Upper lobe of left lung (tissue), 6 donors: ENCODE measurements around the gene FARP1. TPM values are rescaled to one million over a fixed set of nuclear protein-coding genes. Genes with fewer than 3 reads are reported as not detected.
A peak's percentile ranks its signal among the peaks of the same experiment; 100 is the strongest.

Experiments
- ATAC-seq, 2 donors: fragments of 200-7000 bp; cut with Tn5 transposase; one replicate each; pipeline ENCODE4 v1.9.1; 2022; ENCODE audit warnings: mild to moderate bottlenecking in 2 of 2, moderate library complexity in 2 of 2; ENCODE audit not compliant: low FRiP score in 2 of 2
- DNase-seq, 2 donors: peaks; one replicate each; pipeline ENCODE4 v3.0.0-alpha.2; 2019 to 2020
- H3K27ac ChIP-seq, 4 donors: fragments of 200-600 bp; sonication (generic); one replicate each; pipeline ENCODE4 v1.5.1; 2016 to 2019
- H3K27me3 ChIP-seq, 4 donors: fragments of 200-600 bp; sonication (generic); one replicate each; pipeline ENCODE4 v1.5.1; 2017 to 2019
- H3K36me3 ChIP-seq, 4 donors: fragments of 200-600 bp; sonication (generic); one replicate each; pipeline ENCODE4 v1.5.1; 2016 to 2019
- H3K4me1 ChIP-seq, 4 donors: fragments of 200-600 bp; sonication (generic); one replicate each; pipeline ENCODE4 v1.5.1; 2018 to 2019
- H3K4me3 ChIP-seq, 4 donors: fragments of 200-600 bp; sonication (generic); one replicate each; pipeline ENCODE4 v1.5.1; 2017 to 2019; ENCODE audit warnings: mild to moderate bottlenecking in 2 of 4, moderate library complexity in 1 of 4
- H3K9me3 ChIP-seq, 4 donors: fragments of 200-600 bp; sonication (generic); one replicate each; pipeline ENCODE4 v1.5.1; 2018 to 2019
- EP300 ChIP-seq, 4 donors: sonication (generic); formaldehyde crosslinking; IDR thresholded peaks; one replicate each; pipeline ENCODE4 v1.5.1; 2017; ENCODE audit warnings: antibody characterized with exemption in 4 of 4, control low read depth in 2 of 4
- POLR2A ChIP-seq, 4 donors: fragments of 450-650 bp; IDR thresholded peaks; one replicate each; pipeline ENCODE4 v1.5.1; 2016 to 2017; ENCODE audit warnings: antibody characterized with exemption in 4 of 4, mild to moderate bottlenecking in 2 of 4
- POLR2AphosphoS5 ChIP-seq, 2 donors: sonication (generic); formaldehyde crosslinking; IDR thresholded peaks; one replicate each; pipeline ENCODE4 v1.5.1; 2017; ENCODE audit warnings: antibody characterized with exemption in 2 of 2
- WGBS, 2 donors: methylation state at CpG; one replicate each; pipeline ENCODE4 v1.1.5; 2017 to 2018; 5-methylcytosine and 5-hydroxymethylcytosine counted together
- total RNA-seq, 6 donors: library from RNA; depleted of rRNA in 4 of 6; stranded (reverse); fragments of >200 nt in 4 of 6; gene quantifications; one replicate each; pipeline versions ENCODE4 v1.1.0 to v1.2.1, GENCODE V29; 2016 to 2021
- TF ChIP-seq, protein P1 (sequence below), 6 experiments: fragments of 450-650 bp in 4 of 6; fragments of 200-600 bp in 2 of 6; sonication (generic) in 2 of 6; IDR thresholded peaks; one replicate each; pipeline ENCODE4 v1.5.1; 2016 to 2019; ENCODE audit warnings: antibody characterized with exemption in 6 of 6
- donor health status: DM: no; HTN: no; CAD: no; lungs with moderate emphysema.
- donor health status: DM: no; HTN: yes; CAD: no; lungs with severe emphysema.

FARP1 gene, protein sequence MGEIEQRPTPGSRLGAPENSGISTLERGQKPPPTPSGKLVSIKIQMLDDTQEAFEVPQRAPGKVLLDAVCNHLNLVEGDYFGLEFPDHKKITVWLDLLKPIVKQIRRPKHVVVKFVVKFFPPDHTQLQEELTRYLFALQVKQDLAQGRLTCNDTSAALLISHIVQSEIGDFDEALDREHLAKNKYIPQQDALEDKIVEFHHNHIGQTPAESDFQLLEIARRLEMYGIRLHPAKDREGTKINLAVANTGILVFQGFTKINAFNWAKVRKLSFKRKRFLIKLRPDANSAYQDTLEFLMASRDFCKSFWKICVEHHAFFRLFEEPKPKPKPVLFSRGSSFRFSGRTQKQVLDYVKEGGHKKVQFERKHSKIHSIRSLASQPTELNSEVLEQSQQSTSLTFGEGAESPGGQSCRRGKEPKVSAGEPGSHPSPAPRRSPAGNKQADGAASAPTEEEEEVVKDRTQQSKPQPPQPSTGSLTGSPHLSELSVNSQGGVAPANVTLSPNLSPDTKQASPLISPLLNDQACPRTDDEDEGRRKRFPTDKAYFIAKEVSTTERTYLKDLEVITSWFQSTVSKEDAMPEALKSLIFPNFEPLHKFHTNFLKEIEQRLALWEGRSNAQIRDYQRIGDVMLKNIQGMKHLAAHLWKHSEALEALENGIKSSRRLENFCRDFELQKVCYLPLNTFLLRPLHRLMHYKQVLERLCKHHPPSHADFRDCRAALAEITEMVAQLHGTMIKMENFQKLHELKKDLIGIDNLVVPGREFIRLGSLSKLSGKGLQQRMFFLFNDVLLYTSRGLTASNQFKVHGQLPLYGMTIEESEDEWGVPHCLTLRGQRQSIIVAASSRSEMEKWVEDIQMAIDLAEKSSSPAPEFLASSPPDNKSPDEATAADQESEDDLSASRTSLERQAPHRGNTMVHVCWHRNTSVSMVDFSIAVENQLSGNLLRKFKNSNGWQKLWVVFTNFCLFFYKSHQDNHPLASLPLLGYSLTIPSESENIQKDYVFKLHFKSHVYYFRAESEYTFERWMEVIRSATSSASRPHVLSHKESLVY
- total RNA-seq = 100 to 1,000 TPM in 2 of 6 donors, 10 to 100 TPM in 4; 65.7 to 111 (median 91.8) TPM

- TF ChIP-seq POLR2A (IDR thresholded peaks at IDR 0.05) (peak in 2 of 4 donors; percentile 19 to 53), POLR2AphosphoS5 (IDR thresholded peaks at IDR 0.05) (peak in 1 of 2 donors; percentile 50), EP300 (IDR thresholded peaks at IDR 0.05) (no peak)
- TF ChIP-seq, protein P1, sequence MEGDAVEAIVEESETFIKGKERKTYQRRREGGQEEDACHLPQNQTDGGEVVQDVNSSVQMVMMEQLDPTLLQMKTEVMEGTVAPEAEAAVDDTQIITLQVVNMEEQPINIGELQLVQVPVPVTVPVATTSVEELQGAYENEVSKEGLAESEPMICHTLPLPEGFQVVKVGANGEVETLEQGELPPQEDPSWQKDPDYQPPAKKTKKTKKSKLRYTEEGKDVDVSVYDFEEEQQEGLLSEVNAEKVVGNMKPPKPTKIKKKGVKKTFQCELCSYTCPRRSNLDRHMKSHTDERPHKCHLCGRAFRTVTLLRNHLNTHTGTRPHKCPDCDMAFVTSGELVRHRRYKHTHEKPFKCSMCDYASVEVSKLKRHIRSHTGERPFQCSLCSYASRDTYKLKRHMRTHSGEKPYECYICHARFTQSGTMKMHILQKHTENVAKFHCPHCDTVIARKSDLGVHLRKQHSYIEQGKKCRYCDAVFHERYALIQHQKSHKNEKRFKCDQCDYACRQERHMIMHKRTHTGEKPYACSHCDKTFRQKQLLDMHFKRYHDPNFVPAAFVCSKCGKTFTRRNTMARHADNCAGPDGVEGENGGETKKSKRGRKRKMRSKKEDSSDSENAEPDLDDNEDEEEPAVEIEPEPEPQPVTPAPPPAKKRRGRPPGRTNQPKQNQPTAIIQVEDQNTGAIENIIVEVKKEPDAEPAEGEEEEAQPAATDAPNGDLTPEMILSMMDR (IDR thresholded peaks at IDR 0.05) = peak; percentile 56 to 95 (median 82)
- DNase-seq = peak; percentile 81 to 96
- Histone ChIP-seq H3K4me3 (peak within 1 kb of the TSS; percentile 46 to 94 (median 82)), H3K27me3 (peaks cover 0 to 15% (median 0%) of the 10 kb centered on the region in 4 donors), H3K27ac (peak within 1 kb of the TSS; percentile 81 to 92 (median 85)), H3K9me3 (no peaks in the 10 kb centered on the region), H3K36me3 (no peaks in the 10 kb centered on the region), H3K4me1 (peaks cover 11 to 35% (median 27%) of the 10 kb centered on the region in 4 donors)
- 0 to 2% methylated on average over 1 to 18 of the region's 98 CpGs for WGBS, 2 donors
- peak; percentile 92 to 94 for ATAC-seq
Measured at GRCh38 chr13:98142380-98143156, at the start of gene FARP1. Gene FARP1 (plus strand): TSS chr13:98143094. CDS start chr13:98213243, 70,149 bp downstream.

DNA sequence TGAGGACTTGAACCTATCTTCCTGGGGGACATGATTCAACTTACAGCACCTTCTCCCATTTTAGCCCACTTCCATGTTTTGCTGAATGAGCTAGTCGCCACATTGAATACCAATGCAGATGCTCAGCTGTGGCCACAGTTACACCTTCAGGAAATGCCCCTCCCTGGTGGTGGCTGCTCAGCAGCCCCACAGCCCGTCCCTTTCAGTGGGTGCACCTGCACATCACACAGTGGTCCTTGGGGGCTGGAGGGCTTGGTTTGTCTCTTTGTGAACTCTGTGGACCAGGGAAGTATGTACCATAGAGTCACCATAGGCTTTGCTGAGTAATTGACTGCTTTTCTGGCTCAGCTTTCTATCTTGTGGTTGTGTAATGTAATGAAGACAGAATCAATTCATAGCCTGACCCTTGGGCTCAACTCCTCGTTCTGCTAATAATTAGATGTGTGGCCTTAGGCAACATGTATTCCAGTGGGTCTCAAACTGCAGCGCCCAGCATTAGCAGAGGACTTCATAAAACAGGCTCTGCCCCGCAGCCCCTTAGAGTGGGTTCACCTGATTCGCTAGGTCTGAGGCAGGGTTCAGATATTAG lies 48.1 kb upstream of the FARP1 start:
- ATAC-seq (no peak), DNase-seq (no peak)
- no peak overlapping the region for H3K4me3 ChIP-seq
- H3K27me3 ChIP-seq = no peaks in the 10 kb centered on the region
- 87% methylated on average over 6 of the region's 6 CpGs for WGBS, 2 donors
- no peaks in the 10 kb centered on the region for H3K36me3 ChIP-seq
- H3K9me3 ChIP-seq = no peaks in the 10 kb centered on the region
- no peak overlapping the region for H3K27ac ChIP-seq
- TF ChIP-seq POLR2AphosphoS5 (IDR thresholded peaks at IDR 0.05) (no peak), POLR2A (IDR thresholded peaks at IDR 0.05) (no peak), EP300 (IDR thresholded peaks at IDR 0.05) (no peak)
- TF ChIP-seq, protein P1 (IDR thresholded peaks at IDR 0.05) = no peak
- no peaks in the 10 kb centered on the region for H3K4me1 ChIP-seq

GRCh38 chr13:98096059-98096458 lies 46.8 kb upstream of the FARP1 start:
- no peak for ATAC-seq
- WGBS, 2 donors = 35 to 65% methylated on average over 5 of the region's 5 CpGs
- no peak overlapping the region for H3K27ac ChIP-seq
- H3K4me3 ChIP-seq = no peak overlapping the region
- no peaks in the 10 kb centered on the region for H3K27me3 ChIP-seq
- no peak for TF ChIP-seq POLR2A (IDR thresholded peaks at IDR 0.05)
- TF ChIP-seq POLR2AphosphoS5 (IDR thresholded peaks at IDR 0.05) = no peak
- TF ChIP-seq, protein P1 (IDR thresholded peaks at IDR 0.05) = no peak
- no peak for TF ChIP-seq EP300 (IDR thresholded peaks at IDR 0.05)
- H3K9me3 ChIP-seq = no peaks in the 10 kb centered on the region
- no peaks in the 10 kb centered on the region for H3K36me3 ChIP-seq
- no peaks in the 10 kb centered on the region for H3K4me1 ChIP-seq
- DNase-seq = no peak

DNA sequence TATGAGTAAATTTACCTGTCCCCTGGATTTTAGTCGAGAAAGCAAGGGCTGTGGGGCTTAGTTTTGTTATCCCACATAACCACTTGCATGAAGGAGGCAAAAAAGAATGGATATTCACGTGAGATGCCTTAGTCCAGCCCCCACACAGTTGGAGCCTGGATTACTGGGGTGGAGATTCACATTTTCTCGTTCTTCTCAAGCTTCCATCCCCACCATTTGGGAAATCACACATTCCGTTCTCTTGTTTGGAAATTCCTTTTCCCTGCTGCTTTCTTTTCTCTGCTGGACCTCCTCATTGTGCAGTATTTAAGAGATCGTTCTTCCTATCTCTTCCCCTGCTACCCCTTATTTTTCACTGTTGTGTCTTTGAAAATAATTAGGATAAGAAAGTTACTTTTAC lies 45.1 kb upstream of the FARP1 start:
- DNase-seq = no peak
- H3K9me3 ChIP-seq = no peaks in the 10 kb centered on the region
- no peak overlapping the region for H3K27ac ChIP-seq
- no peak for ATAC-seq
- no peak overlapping the region for H3K4me3 ChIP-seq
- WGBS, 2 donors = 82 to 85% methylated on average over 5 of the region's 5 CpGs
- H3K27me3 ChIP-seq = no peaks in the 10 kb centered on the region
- no peaks in the 10 kb centered on the region for H3K4me1 ChIP-seq
- TF ChIP-seq, protein P1 (IDR thresholded peaks at IDR 0.05) = no peak
- no peak for TF ChIP-seq EP300 (IDR thresholded peaks at IDR 0.05)
- no peaks in the 10 kb centered on the region for H3K36me3 ChIP-seq
